Measurements from ENCODE around the gene CCDC138.

Gene CCDC138

GRCh38 chr2:108911807-108912628 lies 125.4 kb downstream of the CCDC138 start:
- TF ChIP-seq, protein P1, sequence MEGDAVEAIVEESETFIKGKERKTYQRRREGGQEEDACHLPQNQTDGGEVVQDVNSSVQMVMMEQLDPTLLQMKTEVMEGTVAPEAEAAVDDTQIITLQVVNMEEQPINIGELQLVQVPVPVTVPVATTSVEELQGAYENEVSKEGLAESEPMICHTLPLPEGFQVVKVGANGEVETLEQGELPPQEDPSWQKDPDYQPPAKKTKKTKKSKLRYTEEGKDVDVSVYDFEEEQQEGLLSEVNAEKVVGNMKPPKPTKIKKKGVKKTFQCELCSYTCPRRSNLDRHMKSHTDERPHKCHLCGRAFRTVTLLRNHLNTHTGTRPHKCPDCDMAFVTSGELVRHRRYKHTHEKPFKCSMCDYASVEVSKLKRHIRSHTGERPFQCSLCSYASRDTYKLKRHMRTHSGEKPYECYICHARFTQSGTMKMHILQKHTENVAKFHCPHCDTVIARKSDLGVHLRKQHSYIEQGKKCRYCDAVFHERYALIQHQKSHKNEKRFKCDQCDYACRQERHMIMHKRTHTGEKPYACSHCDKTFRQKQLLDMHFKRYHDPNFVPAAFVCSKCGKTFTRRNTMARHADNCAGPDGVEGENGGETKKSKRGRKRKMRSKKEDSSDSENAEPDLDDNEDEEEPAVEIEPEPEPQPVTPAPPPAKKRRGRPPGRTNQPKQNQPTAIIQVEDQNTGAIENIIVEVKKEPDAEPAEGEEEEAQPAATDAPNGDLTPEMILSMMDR (IDR thresholded peaks at IDR 0.05): no peak
- no peak for TF ChIP-seq ZFX (IDR thresholded peaks at IDR 0.05; ENCODE audit: borderline replicate concordance)
- no peak overlapping the region for H3K27ac ChIP-seq

DNA sequence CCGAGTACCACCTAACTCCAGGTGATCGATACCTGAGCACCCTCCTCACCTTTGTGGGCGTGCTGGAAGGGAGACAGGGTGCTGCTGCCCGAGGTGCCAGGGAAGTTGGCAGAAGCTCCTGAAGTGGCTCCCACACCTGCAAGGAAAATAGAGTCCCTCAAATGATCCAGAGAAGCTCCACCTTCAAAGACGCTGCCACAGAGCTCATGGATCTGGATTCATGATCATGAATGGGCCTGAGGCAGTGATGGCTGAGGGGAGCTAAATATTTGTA lies 126.0 kb downstream of the CCDC138 start:
- no peak for TF ChIP-seq ZFX (IDR thresholded peaks at IDR 0.05; ENCODE audit: borderline replicate concordance)
- TF ChIP-seq, protein P1 (IDR thresholded peaks at IDR 0.05): no peak

DNA sequence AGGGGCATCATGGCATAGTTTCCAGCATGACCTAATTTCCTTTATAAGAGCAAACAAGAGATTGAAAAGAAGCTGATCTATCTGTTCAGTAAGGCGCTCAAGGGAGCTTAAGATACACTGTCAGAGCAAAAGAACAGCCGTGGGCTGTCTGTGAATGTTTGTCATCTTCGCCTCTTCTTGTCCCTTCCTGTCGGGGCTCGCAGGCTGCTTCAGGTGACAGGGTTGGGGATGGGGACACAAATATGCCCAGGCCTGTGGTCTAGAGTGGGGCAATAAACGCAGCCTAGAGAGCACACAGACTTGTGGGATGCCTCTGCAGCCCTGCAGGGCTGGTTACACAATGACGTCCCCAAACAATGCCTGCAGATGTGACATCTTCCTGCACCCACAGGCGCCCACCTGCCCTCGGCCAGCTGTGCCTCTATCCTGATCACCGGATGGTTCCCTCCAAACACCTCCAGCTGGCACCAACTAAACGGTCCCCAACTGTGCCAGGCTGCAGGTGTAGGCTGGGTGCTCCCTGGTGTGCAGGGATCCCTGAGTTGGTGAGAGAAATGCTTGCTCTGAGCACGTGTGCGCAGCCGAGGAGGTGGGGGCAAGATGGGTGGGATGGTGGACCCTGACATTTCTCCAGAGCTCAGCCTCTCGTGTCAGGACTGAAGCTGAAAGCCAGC lies 129.7 kb downstream of the CCDC138 start:
- no peak for TF ChIP-seq ZFX (IDR thresholded peaks at IDR 0.05; ENCODE audit: borderline replicate concordance)
- TF ChIP-seq, protein P1 (IDR thresholded peaks at IDR 0.05): no peak
- H3K27ac ChIP-seq: no peak overlapping the region

More for the DNA sequence above, 126.0 kb downstream of the CCDC138 start:
- H3K27ac ChIP-seq: no peak overlapping the region

GRCh38 chr2:108916796-108917421 lies 130.3 kb downstream of the CCDC138 start:
- no peak overlapping the region for H3K27ac ChIP-seq
- TF ChIP-seq ZFX (IDR thresholded peaks at IDR 0.05; ENCODE audit: borderline replicate concordance): no peak
- TF ChIP-seq, protein P1 (IDR thresholded peaks at IDR 0.05): no peak

DNA sequence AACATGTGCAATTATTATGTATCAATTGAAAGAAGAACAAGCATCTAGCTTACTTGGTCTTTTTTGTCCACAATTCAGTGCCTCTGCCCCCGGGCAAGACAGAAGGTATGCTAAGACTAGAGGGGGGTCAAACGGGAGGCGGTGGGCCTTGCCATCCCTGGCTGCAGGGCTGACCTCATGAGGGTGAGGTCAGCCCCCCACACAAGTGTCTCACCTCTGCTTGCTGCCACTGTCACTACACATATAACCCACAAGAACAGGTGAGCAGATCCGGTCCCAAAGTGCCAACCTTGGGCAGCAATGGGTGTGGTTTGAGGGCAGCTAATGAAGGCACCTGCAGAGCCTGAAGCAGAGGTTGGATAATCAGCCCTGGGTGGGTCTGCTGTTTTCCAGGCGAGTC lies 131.0 kb downstream of the CCDC138 start:
- TF ChIP-seq, protein P1 (IDR thresholded peaks at IDR 0.05): no peak
- no peak for TF ChIP-seq ZFX (IDR thresholded peaks at IDR 0.05; ENCODE audit: borderline replicate concordance)
- no peak overlapping the region for H3K27ac ChIP-seq

GRCh38 chr2:108918156-108918874 lies 131.7 kb downstream of the CCDC138 start:
- no peak for TF ChIP-seq ZFX (IDR thresholded peaks at IDR 0.05; ENCODE audit: borderline replicate concordance)
- TF ChIP-seq, protein P1 (IDR thresholded peaks at IDR 0.05): no peak
- no peak overlapping the region for H3K27ac ChIP-seq

Measured in 22Rv1 (cell line).